ENCODE results near the gene CDKAL1. TPM values are rescaled to one million over a fixed set of nuclear protein-coding genes. Genes with fewer than 3 reads are reported as not detected.

Gene CDKAL1
- total and polyA plus RNA-seq, 2 of the 8 experiments (the other 6 are each of a cell fraction or from before 2014, with no cell fraction given) = 8.4 to 24.6 TPM

DNA sequence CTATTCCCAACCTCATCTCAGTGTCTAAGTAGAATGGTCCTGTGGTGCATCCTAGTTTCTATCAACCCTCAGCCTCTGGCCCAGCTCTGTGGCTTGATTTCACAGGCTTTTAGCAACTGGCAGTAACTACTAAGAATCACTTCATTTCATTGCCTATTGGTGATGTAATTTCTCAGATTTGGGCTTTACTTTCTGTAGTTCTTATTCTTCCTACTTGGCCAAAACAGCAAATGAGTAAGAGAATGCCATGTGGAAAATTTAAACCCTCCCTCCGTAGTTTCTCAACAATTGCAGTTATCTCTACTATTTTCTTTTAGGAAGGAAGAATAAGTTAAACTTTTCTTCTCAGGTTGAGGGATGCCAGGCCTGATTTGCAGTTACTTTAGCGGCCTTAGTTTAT lies 387.3 kb downstream of the CDKAL1 start (continued):
- TF ChIP-seq CHD2 (IDR thresholded peaks at IDR 0.05; ENCODE audit: low read length) (no peak), NANOG (IDR thresholded peaks at IDR 0.05; ENCODE audit: insufficient read depth, low read depth, low read length, poor library complexity, severe bottlenecking) (no peak), TCF12 (IDR thresholded peaks at IDR 0.05; ENCODE audit: low read depth, low read length) (no peak), RBBP5 (IDR thresholded peaks at IDR 0.05; ENCODE audit: borderline replicate concordance, low read depth, low read length) (no peak), POLR2A (IDR thresholded peaks at IDR 0.05; ENCODE audit: control extremely low read depth in 1 of 2, low read depth in 2 of 2, low read length in 2 of 2) (no peak)
- TF ChIP-seq, protein P1, sequence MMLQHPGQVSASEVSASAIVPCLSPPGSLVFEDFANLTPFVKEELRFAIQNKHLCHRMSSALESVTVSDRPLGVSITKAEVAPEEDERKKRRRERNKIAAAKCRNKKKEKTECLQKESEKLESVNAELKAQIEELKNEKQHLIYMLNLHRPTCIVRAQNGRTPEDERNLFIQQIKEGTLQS (IDR thresholded peaks at IDR 0.05; ENCODE audit: insufficient read depth, low read depth, low read length) = no peak

Data from H1 (cell line).